CD14-positive monocyte (primary cell): Measurements from ENCODE around the gene AP4S1. TPM values are rescaled to one million over a fixed set of nuclear protein-coding genes. Genes with fewer than 3 reads are reported as not detected.
A peak's percentile ranks its signal among the peaks of the same experiment; 100 is the strongest.
"Not testable (repeated sequence)": the region's sequence is repeated elsewhere in the genome, so short reads cannot be mapped to it uniquely, and the experiment has no call there.

Experiments
- DNase-seq, 3 donors: peaks; one replicate each; pipeline ENCODE4 v3.0.0-alpha.2; 2011 to 2022
- H2AFZ ChIP-seq: 2 replicates; pipeline ENCODE4 v1.6.0; 2012; ENCODE audit warnings: mild to moderate bottlenecking, low read depth, low read length, inconsistent platforms; ENCODE audit not compliant: insufficient read depth, poor library complexity, severe bottlenecking
- H3K27ac ChIP-seq, 2 donors: 1 replicate in 1 of 2; 2 replicates in 1 of 2; pipeline ENCODE4 v1.5.1; 2012 to 2013; ENCODE audit warnings: low read length in 2 of 2, control low read depth in 1 of 2, inconsistent platforms in 1 of 2, low read depth in 1 of 2, mild to moderate bottlenecking in 1 of 2
- H3K27me3 ChIP-seq, 2 donors: one replicate each; pipeline versions ENCODE4 v1.6.0 to v1.6.1; 2011 to 2013; ENCODE audit warnings: low read length in 2 of 2; ENCODE audit not compliant: control insufficient read depth in 2 of 2, insufficient read depth in 2 of 2
- H3K36me3 ChIP-seq, 2 donors: replicated peaks in 1 of 2; 1 replicate in 1 of 2; 2 replicates in 1 of 2; pipeline versions ENCODE4 v1.5.1 to v1.6.1; 2012 to 2013; ENCODE audit warnings: low read length in 2 of 2, control low read depth in 1 of 2, inconsistent platforms in 1 of 2, mild to moderate bottlenecking in 1 of 2; ENCODE audit not compliant: insufficient read depth in 2 of 2, control insufficient read depth in 1 of 2
- H3K4me1 ChIP-seq, 2 donors: 1 replicate in 1 of 2; 2 replicates in 1 of 2; pipeline versions ENCODE4 v1.5.1 to v1.6.1; 2012 to 2013; ENCODE audit warnings: low read length in 2 of 2, control low read depth in 1 of 2, inconsistent platforms in 1 of 2, mild to moderate bottlenecking in 1 of 2, moderate library complexity in 1 of 2; ENCODE audit not compliant: insufficient read depth in 2 of 2, control insufficient read depth in 1 of 2
- H3K4me2 ChIP-seq: replicated peaks from 2 replicates; pipeline ENCODE3; 2012; ENCODE audit warnings: low read length, moderate library complexity, mild to moderate bottlenecking; ENCODE audit not compliant: poor library complexity, severe bottlenecking; ENCODE audit errors: extremely low read depth
- H3K4me3 ChIP-seq, 3 experiments: fragments of 200-600 bp in 1 of 3; sonication (generic) in 1 of 3; replicated peaks in 1 of 3; 1 replicate in 2 of 3; 2 replicates in 1 of 3; pipeline ENCODE4 v1.5.1; 2011 to 2013; ENCODE audit warnings: low read length in 3 of 3, mild to moderate bottlenecking in 3 of 3, control low read depth in 2 of 3, low read depth in 2 of 3, inconsistent platforms in 1 of 3, moderate library complexity in 1 of 3
- H3K79me2 ChIP-seq: 2 replicates; pipeline ENCODE4 v1.6.0; 2012; ENCODE audit warnings: mild to moderate bottlenecking, control low read depth, inconsistent platforms, low read length, moderate library complexity; ENCODE audit not compliant: insufficient read depth
- H3K9ac ChIP-seq: 2 replicates; pipeline ENCODE4 v1.6.0; 2017; ENCODE audit warnings: low read length, mild to moderate bottlenecking; ENCODE audit not compliant: insufficient read depth, poor library complexity, severe bottlenecking
- H3K9me3 ChIP-seq, 2 donors: replicated peaks in 1 of 2; 1 replicate in 1 of 2; 2 replicates in 1 of 2; pipeline versions ENCODE4 v1.5.1 to v1.6.1; 2012 to 2013; ENCODE audit warnings: low read length in 2 of 2, control low read depth in 1 of 2; ENCODE audit not compliant: control insufficient read depth in 1 of 2, insufficient read depth in 1 of 2
- H4K20me1 ChIP-seq: 2 replicates; pipeline ENCODE4 v1.6.0; 2012; ENCODE audit warnings: mild to moderate bottlenecking, low read length, control low read depth, moderate library complexity; ENCODE audit not compliant: insufficient read depth
- H3K27ac Mint-ChIP-seq, 7 donors: one replicate each; pipeline ENCODE4 v1.8.0; 2020; ENCODE audit warnings: mild to moderate bottlenecking in 7 of 7, mixed read lengths in 7 of 7, moderate library complexity in 6 of 7, inconsistent platforms in 2 of 7
- H3K27me3 Mint-ChIP-seq, 3 donors: one replicate each; pipeline ENCODE4 v1.8.0; 2021 to 2022; ENCODE audit warnings: low read depth in 3 of 3, mild to moderate bottlenecking in 3 of 3, mixed read lengths in 3 of 3, moderate library complexity in 3 of 3, inconsistent platforms in 1 of 3
- H3K36me3 Mint-ChIP-seq, 2 donors: one replicate each; pipeline ENCODE4 v1.8.0; 2020; ENCODE audit warnings: mixed read lengths in 2 of 2, inconsistent platforms in 1 of 2, mild to moderate bottlenecking in 1 of 2
- H3K4me1 Mint-ChIP-seq: one replicate; pipeline ENCODE4 v1.8.0; 2020; ENCODE audit warnings: mild to moderate bottlenecking, mixed read lengths
- H3K4me3 Mint-ChIP-seq, 2 donors: one replicate each; pipeline ENCODE4 v1.8.0; 2020; ENCODE audit warnings: mild to moderate bottlenecking in 2 of 2, mixed read lengths in 2 of 2, moderate library complexity in 1 of 2
- H3K9me3 Mint-ChIP-seq, 7 donors: one replicate each; pipeline ENCODE4 v1.8.0; 2020 to 2022; ENCODE audit warnings: mixed read lengths in 7 of 7, mild to moderate bottlenecking in 6 of 7, moderate library complexity in 6 of 7, inconsistent platforms in 2 of 7
- WGBS: methylation state at CpG from one replicate; pipeline ENCODE4 v1.1.5; 2013; ENCODE audit warnings: missing lambda C conversion rate; ENCODE audit not compliant: insufficient coverage; 5-methylcytosine and 5-hydroxymethylcytosine counted together
- intact Hi-C, 2 donors: fragments of 100-400 bp; cut with micrococcal nuclease; formaldehyde crosslinking; loops; one replicate each; pipeline versions ENCODE4 v1.15.0 to v1.15.1; 2023
- polyA plus RNA-seq, 3 donors: library from polyadenylated mRNA; depleted of rRNA in 1 of 3; unstranded in 2 of 3; stranded (reverse) in 1 of 3; fragments of 300-500 nt in 2 of 3; fragments of >200 nt in 1 of 3; fragmentation: Illumina TruSeq in 2 of 3; gene quantifications; 1 replicate in 2 of 3; 2 replicates in 1 of 3; pipeline ENCODE4 v1.2.3, GENCODE V29; 2012 to 2021
- TF ChIP-seq, protein P1 (sequence below): fragments of 200-600 bp; IDR thresholded peaks from one replicate; pipeline ENCODE4 v1.8.0; 2022; ENCODE audit warnings: antibody characterized with exemption, mild to moderate bottlenecking

Gene AP4S1
- polyA plus RNA-seq, 3 donors: 1.7 to 5.1 (median 2.8) TPM

DNA sequence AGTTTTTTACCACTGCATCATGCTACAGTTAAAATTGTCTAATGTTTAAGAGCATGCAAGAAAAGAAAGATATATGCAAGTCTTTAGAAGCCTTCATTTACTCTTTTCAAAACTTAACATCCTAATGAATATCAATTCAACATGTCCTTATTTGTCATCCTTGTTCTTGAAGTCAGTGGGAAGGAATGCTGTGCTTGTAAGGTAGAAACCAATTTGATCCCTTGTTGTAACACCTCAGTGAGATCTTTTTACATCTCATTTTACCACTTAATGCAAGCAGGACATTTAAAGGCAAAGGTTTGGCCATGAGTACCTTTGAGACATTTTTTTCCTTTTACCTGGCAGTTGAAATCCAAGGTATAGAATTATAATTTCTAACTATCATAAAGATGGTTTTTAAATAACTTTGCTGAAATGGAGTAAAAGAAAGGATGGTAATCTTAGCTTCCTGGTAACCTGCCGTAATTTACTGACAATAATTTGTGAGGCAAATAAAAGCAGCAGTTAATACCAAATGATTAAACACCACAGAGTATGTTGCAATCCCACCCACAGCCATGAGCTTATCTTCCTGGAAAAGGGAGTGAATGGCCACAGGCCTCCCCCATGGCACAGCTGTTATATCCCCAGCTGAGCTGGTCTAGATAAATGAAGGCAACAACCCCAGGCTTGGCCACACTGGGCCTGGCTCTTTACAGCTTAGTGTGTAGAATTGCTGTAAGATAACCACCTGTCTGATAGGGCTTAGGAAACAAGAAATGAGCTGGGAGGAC is 33.9 kb downstream of the AP4S1 start:
- TF ChIP-seq, protein P1, sequence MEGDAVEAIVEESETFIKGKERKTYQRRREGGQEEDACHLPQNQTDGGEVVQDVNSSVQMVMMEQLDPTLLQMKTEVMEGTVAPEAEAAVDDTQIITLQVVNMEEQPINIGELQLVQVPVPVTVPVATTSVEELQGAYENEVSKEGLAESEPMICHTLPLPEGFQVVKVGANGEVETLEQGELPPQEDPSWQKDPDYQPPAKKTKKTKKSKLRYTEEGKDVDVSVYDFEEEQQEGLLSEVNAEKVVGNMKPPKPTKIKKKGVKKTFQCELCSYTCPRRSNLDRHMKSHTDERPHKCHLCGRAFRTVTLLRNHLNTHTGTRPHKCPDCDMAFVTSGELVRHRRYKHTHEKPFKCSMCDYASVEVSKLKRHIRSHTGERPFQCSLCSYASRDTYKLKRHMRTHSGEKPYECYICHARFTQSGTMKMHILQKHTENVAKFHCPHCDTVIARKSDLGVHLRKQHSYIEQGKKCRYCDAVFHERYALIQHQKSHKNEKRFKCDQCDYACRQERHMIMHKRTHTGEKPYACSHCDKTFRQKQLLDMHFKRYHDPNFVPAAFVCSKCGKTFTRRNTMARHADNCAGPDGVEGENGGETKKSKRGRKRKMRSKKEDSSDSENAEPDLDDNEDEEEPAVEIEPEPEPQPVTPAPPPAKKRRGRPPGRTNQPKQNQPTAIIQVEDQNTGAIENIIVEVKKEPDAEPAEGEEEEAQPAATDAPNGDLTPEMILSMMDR: no peak
- H3K4me2 ChIP-seq: no peak overlapping the region
- peaks cover 13% of the 10 kb centered on the region for H3K4me1 Mint-ChIP-seq
- H3K4me1 ChIP-seq: peaks cover 5 to 6% of the 10 kb centered on the region in 2 donors
- H2AFZ ChIP-seq: no peak overlapping the region
- WGBS: no CpG with 5 or more reads among the region's 1 CpG
- no peak overlapping the region for H3K27ac ChIP-seq
- intact Hi-C loops: no loop called here
- peak overlapping the region in 3 of 7 donors; percentile 6 to 62 (median 54) for H3K27ac Mint-ChIP-seq
- no peaks in the 10 kb centered on the region for H3K9me3 Mint-ChIP-seq
- peak overlapping the region in 1 of 2 donors; percentile 24 for H3K4me3 Mint-ChIP-seq
- peaks cover 0 to 8% (median 1%) of the 10 kb centered on the region in 3 donors for H3K27me3 Mint-ChIP-seq
- H3K9me3 ChIP-seq: no peaks in the 10 kb centered on the region
- no peaks in the 10 kb centered on the region for H3K79me2 ChIP-seq
- no peaks in the 10 kb centered on the region for H3K36me3 ChIP-seq
- peak in 2 of 3 donors; percentile 6 to 12 for DNase-seq
- no peaks in the 10 kb centered on the region for H3K36me3 Mint-ChIP-seq
- H4K20me1 ChIP-seq: no peaks in the 10 kb centered on the region
- no peak overlapping the region for H3K9ac ChIP-seq
- H3K4me3 ChIP-seq: no peak overlapping the region
- H3K27me3 ChIP-seq: no peaks in the 10 kb centered on the region

DNA sequence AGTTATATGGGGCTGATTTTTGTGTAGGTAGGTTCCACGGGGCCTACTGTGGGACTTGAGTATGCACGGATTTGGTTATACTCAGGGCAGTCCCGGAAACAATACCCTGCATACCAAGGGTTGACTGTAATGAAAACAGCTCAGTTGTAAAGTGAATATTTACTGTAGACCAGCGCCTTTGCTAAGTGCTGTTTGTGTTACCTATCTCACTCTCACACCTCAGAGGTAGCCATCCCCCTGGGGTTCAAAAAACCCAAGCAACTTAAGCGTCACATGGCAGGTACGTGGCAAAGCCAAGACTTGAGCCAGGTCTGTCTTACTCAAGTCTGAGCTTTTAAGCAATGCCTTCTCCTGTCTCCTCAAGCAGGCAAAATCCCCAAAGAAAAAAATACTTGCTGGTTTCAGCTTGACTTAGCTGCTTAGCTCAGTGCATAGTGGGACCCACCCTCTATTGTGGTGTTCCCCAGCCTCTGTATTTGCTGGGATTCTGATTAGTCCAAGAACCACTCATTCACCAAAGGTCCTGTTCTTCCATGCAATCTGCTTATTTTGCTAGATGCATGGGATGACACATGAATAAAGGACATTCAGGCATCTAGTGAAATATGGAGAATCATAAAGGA is 34.9 kb downstream of the AP4S1 start:
- Histone ChIP-seq H3K9me3 (no peaks in the 10 kb centered on the region), H3K36me3 (no peaks in the 10 kb centered on the region), H2AFZ (no peak overlapping the region), H3K9ac (no peak overlapping the region), H3K27me3 (no peaks in the 10 kb centered on the region), H3K4me1 (peaks cover 5 to 6% of the 10 kb centered on the region in 2 donors), H3K79me2 (no peaks in the 10 kb centered on the region), H3K4me2 (no peak overlapping the region), H3K27ac (no peak overlapping the region), H3K4me3 (no peak overlapping the region), H4K20me1 (no peaks in the 10 kb centered on the region)
- H3K36me3 Mint-ChIP-seq: no peaks in the 10 kb centered on the region
- H3K4me3 Mint-ChIP-seq: no peak overlapping the region
- 95% methylated on average over 2 of the region's 6 CpGs for WGBS
- no peaks in the 10 kb centered on the region for H3K9me3 Mint-ChIP-seq
- H3K4me1 Mint-ChIP-seq: peaks cover 13% of the 10 kb centered on the region
- no peak overlapping the region for H3K27ac Mint-ChIP-seq
- H3K27me3 Mint-ChIP-seq: peaks cover 0 to 8% (median 1%) of the 10 kb centered on the region in 3 donors
- intact Hi-C loops: no loop called here
- DNase-seq: no peak
- TF ChIP-seq, protein P1: no peak

DNA sequence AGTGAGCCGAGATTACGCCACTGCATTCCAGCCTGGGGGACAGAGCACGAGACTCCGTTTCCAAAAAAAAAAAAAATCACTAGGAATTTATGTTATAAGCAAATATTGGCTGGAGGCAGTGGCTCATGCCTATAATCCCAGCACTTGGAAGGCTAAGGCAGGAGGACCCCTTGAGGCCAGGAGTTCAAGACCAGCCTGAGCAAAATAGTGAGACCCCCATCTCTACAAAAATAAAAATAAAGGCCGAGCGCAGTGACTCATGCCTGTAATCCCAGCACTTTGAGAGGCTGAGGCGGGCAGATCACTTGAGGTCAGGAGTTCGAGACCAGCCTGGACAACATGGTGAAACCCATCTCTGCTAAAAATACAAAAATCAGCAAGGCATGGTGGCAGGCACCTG is 37.5 kb downstream of the AP4S1 start:
- intact Hi-C loops, H3K4me3 Mint-ChIP-seq: not testable (repeated sequence)

More for the DNA sequence above, 37.5 kb downstream of the AP4S1 start:
- DNase-seq, H3K27ac Mint-ChIP-seq, H3K36me3 Mint-ChIP-seq, H3K4me3 ChIP-seq, H3K27ac ChIP-seq, H2AFZ ChIP-seq, H3K79me2 ChIP-seq, H3K9ac ChIP-seq, H3K9me3 ChIP-seq, H4K20me1 ChIP-seq, H3K36me3 ChIP-seq, H3K27me3 Mint-ChIP-seq, H3K27me3 ChIP-seq, H3K9me3 Mint-ChIP-seq, H3K4me2 ChIP-seq: not testable (repeated sequence)
- peaks cover 17% of the 10 kb centered on the region for H3K4me1 Mint-ChIP-seq
- peaks cover 11 to 12% of the 10 kb centered on the region in 2 donors for H3K4me1 ChIP-seq
- WGBS: 100% methylated on average over 4 of the region's 8 CpGs
